Measurements from ENCODE around the gene DCTN3.
A peak's percentile ranks its signal among the peaks of the same experiment; 100 is the strongest.

Gene DCTN3

DNA sequence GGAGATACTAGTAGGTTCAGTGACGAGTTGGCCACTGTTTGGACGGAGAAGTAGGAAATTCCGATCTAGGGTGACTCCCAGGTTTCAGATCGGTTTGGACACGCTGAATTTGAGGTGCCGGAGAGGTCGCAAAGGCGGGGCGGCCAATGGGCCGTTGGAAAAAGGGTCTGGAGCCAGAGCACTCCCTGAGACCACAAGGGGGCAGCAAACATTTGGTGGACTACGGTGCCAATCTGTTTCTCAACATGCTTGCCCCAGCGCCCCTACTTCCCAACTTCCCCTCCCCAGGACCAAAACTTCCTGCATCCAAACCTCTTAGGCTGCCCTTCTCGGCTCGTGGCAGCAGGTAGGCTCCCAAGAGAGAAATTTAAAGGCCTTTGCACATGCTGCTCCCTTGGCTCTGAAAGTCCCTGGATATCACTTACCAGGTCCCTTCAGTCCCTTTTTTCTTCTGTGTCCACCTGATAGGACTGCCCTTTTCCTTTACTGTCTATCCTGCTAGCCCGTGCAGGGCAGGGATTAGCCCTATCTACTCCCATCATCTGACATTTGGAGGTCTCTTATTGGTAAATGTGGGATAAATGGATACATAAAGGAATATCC lies 7.4 kb downstream of the DCTN3 start:
- peak overlapping the region; percentile 76 for H3K4me3 ChIP-seq (ENCODE audit: low read depth, low read length)
- TF ChIP-seq, protein P1, sequence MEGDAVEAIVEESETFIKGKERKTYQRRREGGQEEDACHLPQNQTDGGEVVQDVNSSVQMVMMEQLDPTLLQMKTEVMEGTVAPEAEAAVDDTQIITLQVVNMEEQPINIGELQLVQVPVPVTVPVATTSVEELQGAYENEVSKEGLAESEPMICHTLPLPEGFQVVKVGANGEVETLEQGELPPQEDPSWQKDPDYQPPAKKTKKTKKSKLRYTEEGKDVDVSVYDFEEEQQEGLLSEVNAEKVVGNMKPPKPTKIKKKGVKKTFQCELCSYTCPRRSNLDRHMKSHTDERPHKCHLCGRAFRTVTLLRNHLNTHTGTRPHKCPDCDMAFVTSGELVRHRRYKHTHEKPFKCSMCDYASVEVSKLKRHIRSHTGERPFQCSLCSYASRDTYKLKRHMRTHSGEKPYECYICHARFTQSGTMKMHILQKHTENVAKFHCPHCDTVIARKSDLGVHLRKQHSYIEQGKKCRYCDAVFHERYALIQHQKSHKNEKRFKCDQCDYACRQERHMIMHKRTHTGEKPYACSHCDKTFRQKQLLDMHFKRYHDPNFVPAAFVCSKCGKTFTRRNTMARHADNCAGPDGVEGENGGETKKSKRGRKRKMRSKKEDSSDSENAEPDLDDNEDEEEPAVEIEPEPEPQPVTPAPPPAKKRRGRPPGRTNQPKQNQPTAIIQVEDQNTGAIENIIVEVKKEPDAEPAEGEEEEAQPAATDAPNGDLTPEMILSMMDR (IDR thresholded peaks at IDR 0.05; ENCODE audit: low read depth, low read length) = peak; percentile 76

- H3K4me3 ChIP-seq (ENCODE audit: low read depth, low read length) = peak within 1 kb of the TSS; percentile 76
- TF ChIP-seq, protein P1 (IDR thresholded peaks at IDR 0.05; ENCODE audit: low read depth, low read length) = no peak
These were observed 8.2 kb downstream of the DCTN3 start, which contains the start of gene RPP25L for GRCh38 chr9:34611811-34612787. RPP25L (minus strand) TSS chr9:34612097; CDS start chr9:34611296, 801 bp downstream.

DNA sequence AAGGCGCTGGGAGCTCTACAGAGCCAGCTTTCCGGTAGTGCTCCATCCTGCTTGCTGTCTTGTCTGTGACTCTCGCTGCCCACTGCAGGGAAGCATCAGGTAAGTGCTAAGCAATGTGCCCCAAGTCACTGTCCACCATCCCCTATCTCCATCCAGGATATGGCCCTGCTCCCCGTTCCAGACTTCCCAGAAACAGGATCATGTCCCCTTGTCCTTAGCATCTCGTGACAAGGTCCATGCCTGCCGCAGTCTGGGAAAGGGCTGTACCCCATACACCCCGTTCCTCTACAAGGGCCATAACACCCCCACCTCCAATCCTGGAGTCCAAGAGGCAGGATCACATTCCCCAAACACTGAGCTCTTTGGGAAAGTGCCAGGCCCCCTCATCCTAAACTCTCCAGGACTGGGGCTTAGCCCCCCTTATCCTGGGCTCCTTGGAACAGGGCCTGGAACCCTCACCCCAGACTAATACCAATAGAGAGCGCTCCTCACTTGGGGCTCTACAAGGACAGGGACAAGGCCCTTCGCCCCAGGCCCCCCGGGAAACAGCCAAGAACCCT lies 9.0 kb downstream of the DCTN3 start:
- TF ChIP-seq, protein P1 (IDR thresholded peaks at IDR 0.05; ENCODE audit: low read depth, low read length) = no peak
- H3K4me3 ChIP-seq (ENCODE audit: low read depth, low read length) = peak overlapping the region; percentile 76

DNA sequence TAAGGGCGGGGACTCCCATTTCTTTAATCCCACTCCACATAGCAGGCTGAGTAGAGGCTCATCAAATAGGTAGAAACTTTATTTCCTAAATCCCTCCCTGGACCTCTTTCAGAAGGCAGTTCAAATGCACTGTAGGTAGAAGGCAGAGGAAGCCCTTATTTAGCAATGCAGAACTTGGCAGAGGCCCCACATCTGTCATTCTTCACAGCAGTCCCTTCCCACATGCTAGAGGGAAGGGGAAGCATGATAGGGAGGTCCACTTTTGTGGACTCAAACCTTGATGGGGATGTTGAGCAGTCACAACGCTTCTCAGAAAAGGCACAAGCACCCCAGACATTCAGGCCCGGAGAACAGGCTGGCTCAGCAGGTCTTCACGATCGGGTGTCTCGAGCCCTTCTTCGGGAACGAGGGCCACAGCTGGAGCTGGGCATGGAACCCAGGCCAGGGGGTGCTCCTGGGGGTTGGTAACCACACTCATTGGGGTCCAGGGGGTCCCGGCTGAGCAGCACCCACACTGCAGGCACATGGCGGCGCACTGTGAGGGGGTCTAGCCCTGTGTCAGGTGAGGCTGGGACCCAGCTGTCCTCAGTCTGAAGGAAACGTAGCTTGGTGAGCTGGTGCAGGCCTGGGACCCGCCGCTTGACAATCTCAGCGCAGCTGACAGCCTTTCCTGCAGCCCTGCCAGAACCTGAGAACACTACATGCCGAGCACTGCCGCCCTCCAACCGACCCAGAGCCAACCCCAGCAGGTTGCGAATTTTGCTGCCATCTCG lies 9.7 kb downstream of the DCTN3 start:
- peak overlapping the region; percentile 76; the same call in 1 of the 2 replicates for H3K4me3 ChIP-seq (ENCODE audit: low read depth, low read length)
- TF ChIP-seq, protein P1 (IDR thresholded peaks at IDR 0.05; ENCODE audit: low read depth, low read length) = no peak

GRCh38 chr9:34607331-34607730 lies 13.0 kb downstream of the DCTN3 start:
- TF ChIP-seq, protein P1 (IDR thresholded peaks at IDR 0.05; ENCODE audit: low read depth, low read length) = no peak

GRCh38 chr9:34606905-34607304 lies 13.4 kb downstream of the DCTN3 start:
- TF ChIP-seq, protein P1 (IDR thresholded peaks at IDR 0.05; ENCODE audit: low read depth, low read length) = no peak
- H3K4me3 ChIP-seq (ENCODE audit: low read depth, low read length) = no peak overlapping the region

More at GRCh38 chr9:34607331-34607730, 13.0 kb downstream of the DCTN3 start:
- no peak overlapping the region for H3K4me3 ChIP-seq (ENCODE audit: low read depth, low read length)
